Vagina (tissue), 2 donors: Measurements from ENCODE around the gene PDE4A. TPM values are rescaled to one million over a fixed set of nuclear protein-coding genes. Genes with fewer than 3 reads are reported as not detected.
A peak's percentile ranks its signal among the peaks of the same experiment; 100 is the strongest.
"Not testable (repeated sequence)": the region's sequence is repeated elsewhere in the genome, so short reads cannot be mapped to it uniquely, and the experiment has no call there.

Experiments used
- DNase-seq, 2 donors: peaks; one replicate each; pipeline ENCODE4 v3.0.0-alpha.2; 2017; ENCODE audit errors: extremely low spot score in 2 of 2
- H3K27ac ChIP-seq: fragments of 200-600 bp; sonication (generic); one replicate; pipeline ENCODE4 v1.5.1; 2019
- H3K27me3 ChIP-seq: fragments of 200-600 bp; sonication (generic); one replicate; pipeline ENCODE4 v1.5.1; 2019
- H3K36me3 ChIP-seq, 2 donors: fragments of 200-600 bp; sonication (generic); one replicate each; pipeline ENCODE4 v1.5.1; 2017 to 2019
- H3K4me1 ChIP-seq: fragments of 200-600 bp; sonication (generic); one replicate; pipeline ENCODE4 v1.5.1; 2019
- H3K4me3 ChIP-seq, 2 donors: fragments of 200-600 bp; sonication (generic); 1 replicate in 1 of 2; 2 replicates in 1 of 2; pipeline ENCODE4 v1.5.1; 2016 to 2019
- H3K9me3 ChIP-seq: fragments of 200-600 bp; sonication (generic); one replicate; pipeline ENCODE4 v1.5.1; 2019
- CTCF ChIP-seq, 3 experiments: fragments of 450-650 bp in 2 of 3; fragments of 200-600 bp in 1 of 3; sonication (generic) in 1 of 3; IDR thresholded peaks; one replicate each; pipeline ENCODE4 v1.5.1; 2017 to 2019; ENCODE audit warnings: antibody characterized with exemption in 3 of 3, mild to moderate bottlenecking in 2 of 3, moderate library complexity in 2 of 3
- POLR2A ChIP-seq, 2 donors: fragments of 450-650 bp; IDR thresholded peaks; one replicate each; pipeline ENCODE4 v1.6.1; 2017; ENCODE audit warnings: antibody characterized with exemption in 2 of 2, mild to moderate bottlenecking in 2 of 2, moderate library complexity in 2 of 2
- POLR2AphosphoS5 ChIP-seq, 2 donors: sonication (generic); formaldehyde crosslinking; IDR thresholded peaks; one replicate each; pipeline ENCODE4 v1.9.0; 2017; ENCODE audit warnings: antibody characterized with exemption in 2 of 2, mild to moderate bottlenecking in 2 of 2, low read depth in 1 of 2; ENCODE audit not compliant: insufficient read depth in 1 of 2
- intact Hi-C: fragments of 100-400 bp; cut with DNase I; formaldehyde crosslinking; loops from one replicate; pipeline ENCODE4 v1.15.1; 2023
- total RNA-seq: library from RNA; depleted of rRNA; stranded (reverse); fragments of >200 nt; gene quantifications from one replicate; pipeline ENCODE4 v1.2.3, GENCODE V29; 2016

Gene PDE4A
- total RNA-seq, 1 donor from 2014 or later = 16.7 TPM

DNA sequence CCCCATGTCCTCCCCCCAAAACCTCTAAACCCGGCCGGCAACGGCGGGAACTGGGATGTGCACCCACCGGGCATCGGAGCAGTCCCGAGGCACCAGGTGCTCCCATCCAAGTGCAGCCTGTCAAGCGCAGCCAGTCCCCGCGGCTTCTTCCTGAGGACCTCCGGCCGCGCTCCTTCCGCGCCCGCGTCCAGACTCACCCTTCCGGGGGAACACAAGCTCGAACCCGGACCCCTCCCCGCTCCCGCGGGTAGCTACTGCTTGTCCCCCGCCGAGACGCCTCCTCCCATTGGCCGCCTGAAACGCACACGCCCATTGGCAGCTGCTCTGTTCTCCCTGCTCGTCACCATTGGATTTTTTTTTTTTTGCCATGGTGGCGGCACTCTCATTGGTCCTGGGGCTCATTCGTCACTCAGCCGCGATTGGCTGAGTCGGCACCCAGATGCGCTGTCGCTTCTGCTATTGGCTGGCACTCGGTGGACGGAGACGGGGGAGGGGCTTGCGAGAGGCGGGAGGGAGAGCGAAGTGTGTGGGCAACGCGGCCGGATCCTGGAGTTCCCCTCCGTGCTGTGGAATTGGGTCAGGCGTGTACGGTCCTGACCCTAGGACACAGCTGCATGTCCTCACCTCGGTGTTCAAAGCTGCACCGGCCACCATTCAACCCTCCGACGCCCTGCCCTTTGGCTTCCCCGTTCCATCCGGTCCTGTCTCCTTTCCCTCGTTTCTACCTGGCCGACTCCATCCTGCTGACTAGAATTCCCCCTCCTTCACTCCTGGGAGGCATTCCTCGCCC lies 39.8 kb upstream of the PDE4A start, which contains the start of gene TYK2:
TYK2 (minus strand) TSS at position 260 of the 790 bp plus-strand sequence. CDS start 2,166 bp downstream, outside the sequence.
- DNase-seq = peak in 1 of 2 donors; percentile 99
- peak within 1 kb of the TSS; percentile 71 to 89 for H3K4me3 ChIP-seq
- peak within 1 kb of the TSS; percentile 83 for H3K27ac ChIP-seq
- peaks cover 0 to 23% of the 10 kb centered on the region in 2 donors for H3K36me3 ChIP-seq
- no peaks in the 10 kb centered on the region for H3K9me3 ChIP-seq
- peaks cover 16% of the 10 kb centered on the region for H3K4me1 ChIP-seq
- intact Hi-C loops = no loop called here
- no peaks in the 10 kb centered on the region for H3K27me3 ChIP-seq
- peak; percentile 82 to 92 for TF ChIP-seq POLR2AphosphoS5 (IDR thresholded peaks at IDR 0.05; ENCODE audit: insufficient read depth in 1 of 2, low read depth in 1 of 2)
- TF ChIP-seq CTCF (IDR thresholded peaks at IDR 0.05) = no peak

DNA sequence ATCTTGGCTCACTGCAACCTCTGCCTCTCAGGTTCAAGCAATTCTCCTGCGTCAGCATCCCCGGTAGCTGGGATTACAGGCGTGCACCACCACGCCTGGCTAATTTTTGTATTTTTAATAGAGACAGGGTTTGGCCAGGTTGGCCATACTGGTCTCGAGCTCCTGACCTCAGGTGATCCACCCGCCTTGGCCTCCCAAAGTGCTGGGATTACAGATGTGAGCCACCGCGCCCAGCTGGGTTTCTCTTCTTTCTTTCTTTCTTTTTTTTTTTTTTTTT lies 37.2 kb upstream of the PDE4A start:
- intact Hi-C loops, H3K9me3 ChIP-seq, H3K4me3 ChIP-seq, H3K27me3 ChIP-seq, DNase-seq, H3K36me3 ChIP-seq, H3K27ac ChIP-seq: not testable (repeated sequence)
- peaks cover 16% of the 10 kb centered on the region for H3K4me1 ChIP-seq

GRCh38 chr19:10384580-10384979 lies 35.8 kb upstream of the PDE4A start:
- TF ChIP-seq POLR2AphosphoS5 (IDR thresholded peaks at IDR 0.05; ENCODE audit: insufficient read depth in 1 of 2, low read depth in 1 of 2) (no peak), POLR2A (IDR thresholded peaks at IDR 0.05) (no peak), CTCF (IDR thresholded peaks at IDR 0.05) (no peak)
- Histone ChIP-seq H3K27ac (no peak overlapping the region), H3K36me3 (no peaks in the 10 kb centered on the region), H3K9me3 (no peaks in the 10 kb centered on the region), H3K27me3 (no peaks in the 10 kb centered on the region), H3K4me1 (peaks cover 8% of the 10 kb centered on the region), H3K4me3 (no peak overlapping the region)
- intact Hi-C loops = no loop called here
- DNase-seq = no peak

DNA sequence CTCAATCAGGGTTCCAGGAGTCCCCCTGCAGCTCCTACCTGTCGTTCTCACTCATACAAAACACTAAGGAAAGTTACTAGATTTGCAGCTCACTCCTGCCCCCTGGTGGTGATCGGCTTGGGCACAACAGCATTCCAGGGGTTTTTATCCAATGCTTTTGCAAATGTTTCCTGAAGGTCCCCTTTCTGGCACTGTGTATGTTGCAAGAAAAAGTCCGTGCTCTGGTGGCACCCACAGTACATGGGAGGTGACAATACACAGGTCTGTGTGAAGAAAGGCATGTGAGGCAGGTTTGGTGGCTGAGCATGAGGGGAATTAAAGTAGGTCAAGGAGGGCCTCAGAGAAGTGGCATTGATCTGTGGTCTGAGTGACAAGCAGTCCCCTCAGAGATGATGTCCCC lies 31.4 kb upstream of the PDE4A start:
- peaks cover 0 to 28% of the 10 kb centered on the region in 2 donors for H3K36me3 ChIP-seq
- H3K9me3 ChIP-seq = no peaks in the 10 kb centered on the region
- H3K4me3 ChIP-seq = no peak overlapping the region
- H3K27me3 ChIP-seq = no peaks in the 10 kb centered on the region
- H3K27ac ChIP-seq = no peak overlapping the region
- TF ChIP-seq POLR2A (IDR thresholded peaks at IDR 0.05) (no peak), CTCF (IDR thresholded peaks at IDR 0.05) (peak; percentile 76 to 94 (median 89)), POLR2AphosphoS5 (IDR thresholded peaks at IDR 0.05; ENCODE audit: insufficient read depth in 1 of 2, low read depth in 1 of 2) (peak in 1 of 2 donors; percentile 67)
- intact Hi-C loops = loop anchor here (5.0 kb wide), 1 partner anchor 62 kb away; no protein-coding TSS in a partner anchor
- H3K4me1 ChIP-seq = no peaks in the 10 kb centered on the region
- no peak for DNase-seq

GRCh38 chr19:10389863-10390262 lies 30.5 kb upstream of the PDE4A start:
- H3K9me3 ChIP-seq = no peaks in the 10 kb centered on the region
- no peaks in the 10 kb centered on the region for H3K4me1 ChIP-seq
- TF ChIP-seq CTCF (IDR thresholded peaks at IDR 0.05) (no peak), POLR2A (IDR thresholded peaks at IDR 0.05) (no peak), POLR2AphosphoS5 (IDR thresholded peaks at IDR 0.05; ENCODE audit: insufficient read depth in 1 of 2, low read depth in 1 of 2) (no peak)
- no peaks in the 10 kb centered on the region for H3K27me3 ChIP-seq
- no peak for DNase-seq
- no peak overlapping the region for H3K27ac ChIP-seq
- no peak overlapping the region for H3K4me3 ChIP-seq
- intact Hi-C loops = loop anchor here (2.0 to 5.0 kb wide), 2 partner anchors 63 to 121 kb away; no protein-coding TSS in a partner anchor
- H3K36me3 ChIP-seq = peaks cover 0 to 37% of the 10 kb centered on the region in 2 donors
